Caco-2 (cell line): ENCODE measurements around the gene PBX1. TPM values are rescaled to one million over a fixed set of nuclear protein-coding genes. Genes with fewer than 3 reads are reported as not detected.

ENCODE experiments used
- BruUV-seq: library from RNA; stranded (reverse); fragments of 400-500 nt; replicated peaks from 2 replicates; lab custom pipeline; 2021; lab: Mats Ljungman, UMichigan
- CTCF ChIA-PET: fragments of 300-600 bp; sonication (Branson Sonifier 250); formaldehyde crosslinking; loops from one replicate; lab custom pipeline; 2022; ENCODE audit warnings: antibody characterized with exemption; lab: Charles Lee
- POLR2A ChIA-PET: fragments of 300-600 bp; sonication (Branson Sonifier 250); formaldehyde crosslinking; loops from one replicate; lab custom pipeline; 2022; ENCODE audit warnings: antibody characterized with exemption; lab: Charles Lee
- DNase-seq, 2 experiments: peaks; one replicate each; pipeline versions ENCODE4 v3.0.0 to v3.0.0-alpha.2; 2020 to 2022
- H3K27me3 ChIP-seq: replicated peaks from 2 replicates; pipeline ENCODE4 v1.6.0; 2011; ENCODE audit warnings: low read length; ENCODE audit not compliant: control insufficient read depth, insufficient read depth
- H3K36me3 ChIP-seq: 2 replicates; pipeline ENCODE4 v1.5.1; 2011; ENCODE audit warnings: low read length; ENCODE audit not compliant: control insufficient read depth, insufficient read depth
- H3K4me1 ChIP-seq: fragments of 250-450 bp; sonication (Bioruptor Pico); 2 replicates; pipeline ENCODE4 v1.5.1; 2020; ENCODE audit warnings: mild to moderate bottlenecking
- H3K4me3 ChIP-seq: 2 replicates; pipeline ENCODE4 v1.5.1; 2011; ENCODE audit warnings: low read depth, mild to moderate bottlenecking, control low read depth, low read length
- H3K9me3 ChIP-seq: fragments of 250-450 bp; sonication (Bioruptor Pico); 2 replicates; pipeline ENCODE4 v1.5.1; 2020; ENCODE audit warnings: mild to moderate bottlenecking, moderate library complexity
- H3K27ac Mint-ChIP-seq: one replicate; pipeline ENCODE4 v1.8.0; 2022; ENCODE audit warnings: mixed read lengths; ENCODE audit not compliant: unreplicated experiment
- H3K27me3 Mint-ChIP-seq: one replicate; pipeline ENCODE4 v1.8.0; 2022; ENCODE audit warnings: mixed read lengths; ENCODE audit not compliant: insufficient read depth, unreplicated experiment
- H3K36me3 Mint-ChIP-seq: one replicate; pipeline ENCODE4 v1.8.0; 2022; ENCODE audit warnings: mild to moderate bottlenecking, mixed read lengths; ENCODE audit not compliant: insufficient read depth, unreplicated experiment
- H3K4me1 Mint-ChIP-seq: one replicate; pipeline ENCODE4 v1.8.0; 2022; ENCODE audit warnings: low read depth, mixed read lengths; ENCODE audit not compliant: unreplicated experiment
- H3K4me3 Mint-ChIP-seq: one replicate; pipeline ENCODE4 v1.8.0; 2022; ENCODE audit warnings: mild to moderate bottlenecking, moderate library complexity, mixed read lengths; ENCODE audit not compliant: unreplicated experiment
- H3K9me3 Mint-ChIP-seq: one replicate; pipeline ENCODE4 v1.8.0; 2022; ENCODE audit warnings: mixed read lengths; ENCODE audit not compliant: unreplicated experiment
- CTCF ChIP-seq, 2 experiments: fragments of 200-600 bp in 1 of 2; IDR thresholded peaks; 1 replicate in 1 of 2; 2 replicates in 1 of 2; pipeline versions ENCODE4 v1.5.1 to v1.8.0; 2011 to 2022; ENCODE audit warnings: antibody characterized with exemption in 1 of 2, control low read depth in 1 of 2, inconsistent platforms in 1 of 2, low read depth in 1 of 2, low read length in 1 of 2, mild to moderate bottlenecking in 1 of 2, moderate library complexity in 1 of 2; ENCODE audit not compliant: insufficient read depth in 1 of 2, severe bottlenecking in 1 of 2, unreplicated experiment in 1 of 2
- intact Hi-C: fragments of 100-400 bp; cut with micrococcal nuclease; formaldehyde crosslinking; loops from one replicate; pipeline ENCODE4 v1.10.0; 2022; ENCODE audit not compliant: unreplicated experiment
- total RNA-seq: library from RNA; stranded (reverse); gene quantifications from 2 replicates; pipeline ENCODE4 v1.2.3, GENCODE V29; 2022

Gene PBX1
- total RNA-seq, 1 experiment from 2014 or later, result 103 TPM

GRCh38 chr1:164563721-164564360 is 4.9 kb downstream of the PBX1 start:
- no TSS peak for BruUV-seq
- no peaks in the 10 kb centered on the region for H3K9me3 Mint-ChIP-seq
- H3K4me1 ChIP-seq, result 0 out of 2 replicates have a peak, but pooled peaks cover 9% of the 10 kb centered on the region
- POLR2A ChIA-PET, result no interaction called here
- CTCF ChIA-PET, result no interaction called here
- H3K27me3 ChIP-seq, result no peaks in the 10 kb centered on the region
- no peak overlapping the region for H3K4me3 ChIP-seq
- no peaks in the 10 kb centered on the region for H3K36me3 ChIP-seq
- no peaks in the 10 kb centered on the region for H3K27me3 Mint-ChIP-seq
- H3K4me3 Mint-ChIP-seq, result no peak overlapping the region
- TF ChIP-seq CTCF (IDR thresholded peaks at IDR 0.05; ENCODE audit: insufficient read depth in 1 of 2, low read depth in 1 of 2, low read length in 1 of 2, severe bottlenecking in 1 of 2, unreplicated experiment in 1 of 2), result no peak
- H3K36me3 Mint-ChIP-seq, result peaks cover 24% of the 10 kb centered on the region
- peaks cover 10% of the 10 kb centered on the region for H3K4me1 Mint-ChIP-seq
- no peak overlapping the region for H3K27ac Mint-ChIP-seq
- intact Hi-C loops, result no loop called here
- H3K9me3 ChIP-seq, result no peaks in the 10 kb centered on the region
- no peak for DNase-seq

GRCh38 chr1:164564378-164564777 is 5.4 kb downstream of the PBX1 start:
- Mint-ChIP-seq H3K4me3 (no peak overlapping the region), H3K4me1 (peaks cover 10% of the 10 kb centered on the region), H3K36me3 (peaks cover 24% of the 10 kb centered on the region), H3K27ac (no peak overlapping the region), H3K27me3 (no peaks in the 10 kb centered on the region), H3K9me3 (no peaks in the 10 kb centered on the region)
- no peaks in the 10 kb centered on the region for H3K9me3 ChIP-seq
- no peaks in the 10 kb centered on the region for H3K27me3 ChIP-seq
- no peaks in the 10 kb centered on the region for H3K36me3 ChIP-seq
- 0 out of 2 replicates have a peak, but pooled peaks cover 9% of the 10 kb centered on the region for H3K4me1 ChIP-seq
- ChIA-PET POLR2A (interaction anchor here (0.6 kb wide), 1 partner anchor 371 kb away, joined by 3 read pairs; no protein-coding TSS in a partner anchor), CTCF (no interaction called here)
- no TSS peak for BruUV-seq
- TF ChIP-seq CTCF (IDR thresholded peaks at IDR 0.05; ENCODE audit: insufficient read depth in 1 of 2, low read depth in 1 of 2, low read length in 1 of 2, severe bottlenecking in 1 of 2, unreplicated experiment in 1 of 2), result no peak
- intact Hi-C loops, result no loop called here
- no peak for DNase-seq
- no peak overlapping the region for H3K4me3 ChIP-seq

- ChIA-PET POLR2A (no interaction called here), CTCF (no interaction called here)
- Mint-ChIP-seq H3K4me1 (peaks cover 10% of the 10 kb centered on the region), H3K4me3 (no peak overlapping the region), H3K36me3 (peaks cover 24% of the 10 kb centered on the region), H3K27ac (no peak overlapping the region), H3K9me3 (no peaks in the 10 kb centered on the region), H3K27me3 (no peaks in the 10 kb centered on the region)
- H3K4me1 ChIP-seq, result 0 out of 2 replicates have a peak, but pooled peaks cover 9% of the 10 kb centered on the region
- no peaks in the 10 kb centered on the region for H3K27me3 ChIP-seq
- TF ChIP-seq CTCF (IDR thresholded peaks at IDR 0.05; ENCODE audit: insufficient read depth in 1 of 2, low read depth in 1 of 2, low read length in 1 of 2, severe bottlenecking in 1 of 2, unreplicated experiment in 1 of 2), result no peak
- no peak overlapping the region for H3K4me3 ChIP-seq
- no peaks in the 10 kb centered on the region for H3K9me3 ChIP-seq
- no TSS peak for BruUV-seq
- no peak for DNase-seq
- intact Hi-C loops, result no loop called here
- no peaks in the 10 kb centered on the region for H3K36me3 ChIP-seq
These were observed 6.4 kb downstream of the PBX1 start for GRCh38 chr1:164565357-164565756.
